H9 (cell line): ENCODE measurements around the gene CSRP1. TPM values are rescaled to one million over a fixed set of nuclear protein-coding genes. Genes with fewer than 3 reads are reported as not detected.

Experiments used
- DNase-seq: peaks from one replicate; pipeline ENCODE4 v3.0.0-alpha.2; 2017
- H2AFZ ChIP-seq: one replicate; pipeline ENCODE4 v1.6.1; 2013; ENCODE audit warnings: mild to moderate bottlenecking, low read length, control low read depth, moderate library complexity
- H2AK5ac ChIP-seq: 2 replicates; pipeline ENCODE4 v1.6.1; 2013; ENCODE audit warnings: low read length, control low read depth, mixed read lengths; ENCODE audit not compliant: insufficient read length
- H2BK120ac ChIP-seq: one replicate; pipeline ENCODE4 v1.6.1; 2013; ENCODE audit warnings: low read depth, mild to moderate bottlenecking, low read length, control low read depth, inconsistent platforms; ENCODE audit not compliant: poor library complexity, severe bottlenecking
- H2BK12ac ChIP-seq: 2 replicates; pipeline ENCODE4 v1.6.1; 2013; ENCODE audit warnings: low read length, control low read depth, mixed read lengths, low read depth; ENCODE audit not compliant: insufficient read length
- H2BK15ac ChIP-seq: 2 replicates; pipeline ENCODE4 v1.6.1; 2013; ENCODE audit warnings: low read depth, low read length, control low read depth
- H2BK20ac ChIP-seq: one replicate; pipeline ENCODE4 v1.6.1; 2013; ENCODE audit warnings: low read depth, mild to moderate bottlenecking, low read length, control low read depth, inconsistent platforms; ENCODE audit not compliant: poor library complexity, severe bottlenecking
- H2BK5ac ChIP-seq: 2 replicates; pipeline ENCODE4 v1.6.1; 2013; ENCODE audit warnings: low read length, control low read depth, mixed read lengths; ENCODE audit not compliant: insufficient read length
- H3K14ac ChIP-seq: 2 replicates; pipeline ENCODE4 v1.6.1; 2013; ENCODE audit warnings: low read length, control low read depth; ENCODE audit not compliant: insufficient read depth
- H3K18ac ChIP-seq: 2 replicates; pipeline ENCODE4 v1.6.1; 2013; ENCODE audit warnings: low read depth, mild to moderate bottlenecking, mixed read lengths, low read length, control low read depth; ENCODE audit not compliant: insufficient read length
- H3K23ac ChIP-seq: 2 replicates; pipeline ENCODE4 v1.6.1; 2013; ENCODE audit warnings: low read length, control low read depth, mixed read lengths, low read depth; ENCODE audit not compliant: insufficient read length
- H3K23me2 ChIP-seq: 2 replicates; pipeline ENCODE4 v1.6.1; 2013; ENCODE audit warnings: low read depth, mild to moderate bottlenecking, mixed read lengths, low read length, control low read depth; ENCODE audit not compliant: insufficient read length, poor library complexity, severe bottlenecking
- H3K27ac ChIP-seq: 2 replicates; pipeline ENCODE4 v1.5.1; 2013; ENCODE audit warnings: low read length, control low read depth, mixed read lengths, low read depth; ENCODE audit not compliant: insufficient read length
- H3K27me3 ChIP-seq: 2 replicates; pipeline ENCODE4 v1.6.1; 2013; ENCODE audit warnings: low read length, control low read depth, inconsistent platforms; ENCODE audit not compliant: insufficient read depth
- H3K4ac ChIP-seq: 2 replicates; pipeline ENCODE4 v1.6.1; 2013; ENCODE audit warnings: low read depth, mild to moderate bottlenecking, control low read depth, inconsistent platforms, low read length, moderate library complexity
- H3K4me1 ChIP-seq: 2 replicates; pipeline ENCODE4 v1.6.1; 2013; ENCODE audit warnings: low read length, control low read depth, inconsistent platforms; ENCODE audit not compliant: insufficient read depth
- H3K4me2 ChIP-seq: 2 replicates; pipeline ENCODE4 v1.6.1; 2013; ENCODE audit warnings: low read length, control low read depth, mixed read lengths; ENCODE audit not compliant: insufficient read length, insufficient read depth
- H3K56ac ChIP-seq: 2 replicates; pipeline ENCODE4 v1.6.1; 2013; ENCODE audit warnings: low read depth, mild to moderate bottlenecking, mixed read lengths, low read length, control low read depth; ENCODE audit not compliant: insufficient read length
- H3K79me1 ChIP-seq: 2 replicates; pipeline ENCODE4 v1.6.1; 2013; ENCODE audit warnings: low read depth, mild to moderate bottlenecking, moderate library complexity, low read length, control low read depth, inconsistent platforms; ENCODE audit not compliant: insufficient read depth, poor library complexity, severe bottlenecking
- H3K79me2 ChIP-seq: 2 replicates; pipeline ENCODE4 v1.6.1; 2013; ENCODE audit warnings: low read length, control low read depth, inconsistent platforms; ENCODE audit not compliant: insufficient read depth
- H3K9ac ChIP-seq: 2 replicates; pipeline ENCODE4 v1.6.1; 2013; ENCODE audit warnings: low read length, control low read depth, mixed read lengths; ENCODE audit not compliant: insufficient read length; ENCODE audit errors: extremely low read depth
- H3K9me3 ChIP-seq: one replicate; pipeline ENCODE4 v1.6.1; 2013; ENCODE audit warnings: low read depth, low read length, inconsistent platforms; ENCODE audit not compliant: control insufficient read depth
- H3T11ph ChIP-seq: one replicate; pipeline ENCODE4 v1.6.1; 2013; ENCODE audit warnings: mild to moderate bottlenecking, low read length, control low read depth, inconsistent platforms
- H4K20me1 ChIP-seq: one replicate; pipeline ENCODE4 v1.6.1; 2013; ENCODE audit not compliant: control insufficient read depth, insufficient read length, insufficient read depth
- H4K5ac ChIP-seq: 2 replicates; pipeline ENCODE4 v1.6.1; 2013; ENCODE audit warnings: low read depth, mild to moderate bottlenecking, mixed read lengths, low read length, control low read depth; ENCODE audit not compliant: insufficient read length
- H4K8ac ChIP-seq: replicated peaks from 2 replicates; pipeline ENCODE4 v1.6.1; 2013; ENCODE audit warnings: low read length, control low read depth, mixed read lengths, low read depth; ENCODE audit not compliant: insufficient read length
- H4K91ac ChIP-seq: 2 replicates; pipeline ENCODE4 v1.6.1; 2013; ENCODE audit warnings: low read depth, mild to moderate bottlenecking, moderate library complexity, mixed read lengths, low read length, control low read depth; ENCODE audit not compliant: insufficient read length
- H3K27ac Mint-ChIP-seq, 3 experiments: 2 replicates in 2 of 3; 3 replicates in 1 of 3; pipeline ENCODE4 v1.8.0; 2020 to 2021; ENCODE audit warnings: mixed read lengths in 3 of 3, mild to moderate bottlenecking in 1 of 3, moderate library complexity in 1 of 3
- H3K27me3 Mint-ChIP-seq: 2 replicates; pipeline ENCODE4 v1.8.0; 2021; ENCODE audit warnings: low read depth, mild to moderate bottlenecking, moderate library complexity, mixed read lengths
- H3K36me3 Mint-ChIP-seq, 3 experiments: 2 replicates in 2 of 3; 3 replicates in 1 of 3; pipeline ENCODE4 v1.8.0; 2020 to 2021; ENCODE audit warnings: low read depth in 3 of 3, mixed read lengths in 3 of 3; ENCODE audit not compliant: insufficient read depth in 1 of 3
- H3K4me1 Mint-ChIP-seq, 2 experiments: 2 replicates each; pipeline ENCODE4 v1.8.0; 2020; ENCODE audit warnings: mixed read lengths in 2 of 2
- H3K4me3 Mint-ChIP-seq, 2 experiments: 2 replicates in 1 of 2; 3 replicates in 1 of 2; pipeline ENCODE4 v1.8.0; 2020 to 2021; ENCODE audit warnings: mild to moderate bottlenecking in 2 of 2, mixed read lengths in 2 of 2, moderate library complexity in 1 of 2
- H3K9me3 Mint-ChIP-seq, 2 experiments: 2 replicates in 1 of 2; 3 replicates in 1 of 2; pipeline ENCODE4 v1.8.0; 2020; ENCODE audit warnings: mild to moderate bottlenecking in 2 of 2, mixed read lengths in 2 of 2, moderate library complexity in 1 of 2
- WGBS: extraction: QIAGEN DNeasy Blood & Tissue Kit; methylation state at CpG from one replicate; pipeline ENCODE4 v1.1.7; 2013; ENCODE audit warnings: missing lambda C conversion rate, low lambda C conversion rate, mixed read lengths; ENCODE audit not compliant: insufficient read length; ENCODE audit errors: extremely low coverage; 5-methylcytosine and 5-hydroxymethylcytosine counted together
- total RNA-seq: library from RNA; stranded (reverse); gene quantifications from 2 replicates; pipeline ENCODE4 v1.2.1, GENCODE V29; 2021
- TF ChIP-seq, protein P1 (sequence below): fragments of 200-600 bp; sonication (generic); conservative IDR thresholded peaks from 3 replicates; pipeline ENCODE4 v1.8.0; 2021; ENCODE audit warnings: antibody characterized with exemption, mild to moderate bottlenecking

CSRP1 gene
- total RNA-seq, 1 experiment from 2014 or later: 0.44 TPM

DNA sequence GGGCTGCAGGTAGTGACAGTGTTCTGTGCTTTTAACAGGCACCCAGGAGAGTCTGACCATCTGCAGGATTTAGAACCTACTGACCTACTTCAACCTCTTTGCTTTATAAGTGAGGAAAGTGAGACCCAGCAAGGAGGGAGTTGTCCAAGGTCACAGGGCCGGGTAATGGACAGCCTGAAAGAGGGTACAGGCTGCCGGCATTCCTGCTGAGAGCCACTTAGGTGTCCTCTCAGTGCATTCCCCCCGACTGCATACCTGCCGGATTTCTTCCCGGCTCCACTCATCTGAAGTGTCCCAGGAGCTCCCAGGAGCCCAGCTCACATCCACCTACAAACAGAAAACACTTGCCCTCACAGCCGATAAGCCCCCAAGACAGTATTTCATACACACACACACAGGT lies 51.8 kb downstream of the CSRP1 start:
- no CpG with 5 or more reads among the region's 6 CpGs for WGBS
- Histone ChIP-seq H3K56ac (no peak overlapping the region), H2BK5ac (no peak overlapping the region), H3K18ac (no peak overlapping the region), H3K14ac (no peak overlapping the region), H2BK120ac (no peak overlapping the region), H3K9ac (no peak overlapping the region), H3K4me2 (no peak overlapping the region), H3K23me2 (no peaks in the 10 kb centered on the region), H3K79me1 (no peaks in the 10 kb centered on the region), H3K79me2 (no peaks in the 10 kb centered on the region), H2AK5ac (no peak overlapping the region), H3K27me3 (no peaks in the 10 kb centered on the region), H4K5ac (no peak overlapping the region), H3K27ac (no peak overlapping the region), H4K8ac (no peak overlapping the region), H3K9me3 (no peaks in the 10 kb centered on the region), H3K4me1 (peaks cover 8% of the 10 kb centered on the region; the same call in 1 of the 2 replicates), H2BK15ac (no peak overlapping the region), H3K4ac (no peak overlapping the region), H2BK12ac (no peak overlapping the region), H3K23ac (no peak overlapping the region), H2BK20ac (no peak overlapping the region), H2AFZ (no peak overlapping the region), H3T11ph (no peak overlapping the region), H4K20me1 (no peaks in the 10 kb centered on the region), H4K91ac (no peak overlapping the region)
- no peaks in the 10 kb centered on the region for H3K27me3 Mint-ChIP-seq
- DNase-seq: no peak
- H3K27ac Mint-ChIP-seq: no peak overlapping the region
- H3K36me3 Mint-ChIP-seq: no peaks in the 10 kb centered on the region
- TF ChIP-seq, protein P1, sequence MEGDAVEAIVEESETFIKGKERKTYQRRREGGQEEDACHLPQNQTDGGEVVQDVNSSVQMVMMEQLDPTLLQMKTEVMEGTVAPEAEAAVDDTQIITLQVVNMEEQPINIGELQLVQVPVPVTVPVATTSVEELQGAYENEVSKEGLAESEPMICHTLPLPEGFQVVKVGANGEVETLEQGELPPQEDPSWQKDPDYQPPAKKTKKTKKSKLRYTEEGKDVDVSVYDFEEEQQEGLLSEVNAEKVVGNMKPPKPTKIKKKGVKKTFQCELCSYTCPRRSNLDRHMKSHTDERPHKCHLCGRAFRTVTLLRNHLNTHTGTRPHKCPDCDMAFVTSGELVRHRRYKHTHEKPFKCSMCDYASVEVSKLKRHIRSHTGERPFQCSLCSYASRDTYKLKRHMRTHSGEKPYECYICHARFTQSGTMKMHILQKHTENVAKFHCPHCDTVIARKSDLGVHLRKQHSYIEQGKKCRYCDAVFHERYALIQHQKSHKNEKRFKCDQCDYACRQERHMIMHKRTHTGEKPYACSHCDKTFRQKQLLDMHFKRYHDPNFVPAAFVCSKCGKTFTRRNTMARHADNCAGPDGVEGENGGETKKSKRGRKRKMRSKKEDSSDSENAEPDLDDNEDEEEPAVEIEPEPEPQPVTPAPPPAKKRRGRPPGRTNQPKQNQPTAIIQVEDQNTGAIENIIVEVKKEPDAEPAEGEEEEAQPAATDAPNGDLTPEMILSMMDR: no peak
- no peaks in the 10 kb centered on the region for H3K9me3 Mint-ChIP-seq
- H3K4me3 Mint-ChIP-seq: no peak overlapping the region; a peak in 1 of 5 replicates
- peaks cover 33 to 36% of the 10 kb centered on the region in 2 experiments for H3K4me1 Mint-ChIP-seq
